Stimulated activated naive CD8-positive, alpha-beta T cell treated with anti-CD3 and anti-CD28 coated beads, Interleukin-15, Interleukin-2, amounts not matched to agents 100 U/mL and 50 U/mL, for 24 hours (primary cell): ENCODE data around the gene SCYGR1.
"Not testable (repeated sequence)": the region's sequence is repeated elsewhere in the genome, so short reads cannot be mapped to it uniquely, and the experiment has no call there.

ENCODE experiments used
- ATAC-seq: fragments of 150-1000 bp; cut with Tn5 transposase; one replicate; pipeline ENCODE4 v1.10.0; 2021
- DNase-seq: peaks from one replicate; pipeline ENCODE4 v3.0.0; 2021

SCYGR1 gene

GRCh38 chr2:227402959-227403358, 15.2 kb upstream of the SCYGR1 start:
- DNase-seq = no peak
- ATAC-seq = peak; percentile 53

GRCh38 chr2:227402321-227402720, 14.6 kb upstream of the SCYGR1 start:
- DNase-seq = no peak
- no peak for ATAC-seq

- ATAC-seq = no peak
These were observed 13.8 kb upstream of the SCYGR1 start for GRCh38 chr2:227401550-227401949.

GRCh38 chr2:227398684-227399670, 11.2 kb upstream of the SCYGR1 start:
- no peak for DNase-seq
- ATAC-seq = no peak

More at GRCh38 chr2:227401550-227401949, 13.8 kb upstream of the SCYGR1 start:
- no peak for DNase-seq

- ATAC-seq = no peak
- no peak for DNase-seq
These were observed 9.8 kb upstream of the SCYGR1 start for GRCh38 chr2:227397562-227397961.

GRCh38 chr2:227395556-227395955, 7.8 kb upstream of the SCYGR1 start:
- DNase-seq (no peak), ATAC-seq (no peak)

- no peak for ATAC-seq
These were observed 6.7 kb upstream of the SCYGR1 start for GRCh38 chr2:227394401-227394800.

GRCh38 chr2:227390468-227391256, 2.9 kb upstream of the SCYGR1 start:
- no peak for DNase-seq
- no peak for ATAC-seq

More at GRCh38 chr2:227394401-227394800, 6.7 kb upstream of the SCYGR1 start:
- DNase-seq = no peak

GRCh38 chr2:227389661-227390060, 1.9 kb upstream of the SCYGR1 start:
- ATAC-seq = no peak

GRCh38 chr2:227389231-227389630, 1.5 kb upstream of the SCYGR1 start:
- DNase-seq = no peak

More at GRCh38 chr2:227389661-227390060, 1.9 kb upstream of the SCYGR1 start:
- DNase-seq = no peak

GRCh38 chr2:227388537-227389011, 825 bp upstream of the SCYGR1 start:
- no peak for DNase-seq

More at GRCh38 chr2:227389231-227389630, 1.5 kb upstream of the SCYGR1 start:
- ATAC-seq = no peak

GRCh38 chr2:227386630-227387029, 1.1 kb downstream of the SCYGR1 start:
- ATAC-seq (no peak), DNase-seq (no peak)

More at GRCh38 chr2:227388537-227389011, 825 bp upstream of the SCYGR1 start:
- ATAC-seq = no peak

- DNase-seq (no peak), ATAC-seq (no peak)
These were observed 4.1 kb downstream of the SCYGR1 start for GRCh38 chr2:227383686-227384085.

GRCh38 chr2:227382241-227382835, 5.4 kb downstream of the SCYGR1 start:
- DNase-seq = not testable (repeated sequence)
- ATAC-seq = peak; percentile 53

GRCh38 chr2:227379095-227379494, 8.7 kb downstream of the SCYGR1 start, which contains the start of gene TM4SF20:
TM4SF20 (minus strand) TSS chr2:227379306; CDS start chr2:227379268, 38 bp downstream.
- ATAC-seq (no peak), DNase-seq (no peak)

- no peak for ATAC-seq
- DNase-seq = no peak
These were observed 9.4 kb downstream of the SCYGR1 start for GRCh38 chr2:227378371-227378782.

GRCh38 chr2:227377467-227378351, 10.0 kb downstream of the SCYGR1 start:
- DNase-seq = no peak
- no peak for ATAC-seq

- ATAC-seq (no peak), DNase-seq (no peak)
These were observed 10.9 kb downstream of the SCYGR1 start for GRCh38 chr2:227376656-227377396.

GRCh38 chr2:227374158-227374557, 13.6 kb downstream of the SCYGR1 start:
- DNase-seq = peak; percentile 27
- ATAC-seq = peak; percentile 93

GRCh38 chr2:227373389-227373788, 14.4 kb downstream of the SCYGR1 start:
- DNase-seq (no peak), ATAC-seq (no peak)
